NOMO-1 treated with dmso at 0.1 percent for 144 hours (cell line): ENCODE data around the gene PAQR9.

Experiments used
- DNase-seq: peaks from one replicate; lab custom pipeline; 2025; ENCODE audit not compliant: unreplicated experiment; lab: John Stamatoyannopoulos, UW

The PAQR9 gene

DNA sequence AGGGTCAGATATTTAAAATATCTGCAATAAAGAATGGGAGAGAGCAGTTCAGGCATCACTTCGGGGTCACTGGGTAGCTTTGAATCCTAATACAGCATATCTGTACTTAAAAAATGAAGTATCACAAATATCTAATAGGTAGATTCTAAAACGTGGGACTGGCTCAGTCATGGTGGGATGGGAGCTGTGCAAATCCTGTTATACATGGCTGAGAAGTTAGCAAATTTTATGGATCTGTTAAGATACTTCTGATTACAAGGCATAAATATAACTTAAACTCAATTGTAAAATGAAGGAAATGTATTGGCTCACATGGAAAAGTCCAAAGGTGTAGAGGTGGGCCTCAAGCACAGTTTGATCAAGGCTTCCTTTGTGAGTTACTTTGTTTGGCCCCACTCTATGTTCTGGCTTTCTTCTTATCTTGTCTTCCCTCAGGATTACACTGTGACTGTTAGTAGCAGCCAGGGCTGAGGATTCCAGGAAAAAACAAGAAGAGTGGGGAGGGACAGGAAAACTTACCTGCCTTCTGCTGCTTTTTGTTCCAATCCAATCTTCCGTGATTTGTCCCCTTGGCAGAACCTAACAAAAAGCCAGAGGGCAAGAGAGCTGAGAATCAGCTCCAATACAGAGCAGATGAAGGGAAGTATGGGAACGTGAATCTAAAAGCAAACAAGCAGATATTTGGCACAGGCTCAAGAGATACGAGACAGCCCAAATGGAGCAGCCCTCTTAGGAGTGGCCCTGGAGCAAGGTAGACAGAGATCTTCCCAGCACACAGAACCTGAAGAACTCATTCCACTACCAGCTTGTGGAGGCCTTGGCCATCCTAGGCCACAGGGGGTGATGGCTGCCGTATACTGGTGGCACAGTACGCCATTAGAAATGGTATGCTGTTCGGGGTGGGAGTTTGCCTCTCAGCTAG, 10.9 kb downstream of the PAQR9 start:
- DNase-seq: no peak

DNA sequence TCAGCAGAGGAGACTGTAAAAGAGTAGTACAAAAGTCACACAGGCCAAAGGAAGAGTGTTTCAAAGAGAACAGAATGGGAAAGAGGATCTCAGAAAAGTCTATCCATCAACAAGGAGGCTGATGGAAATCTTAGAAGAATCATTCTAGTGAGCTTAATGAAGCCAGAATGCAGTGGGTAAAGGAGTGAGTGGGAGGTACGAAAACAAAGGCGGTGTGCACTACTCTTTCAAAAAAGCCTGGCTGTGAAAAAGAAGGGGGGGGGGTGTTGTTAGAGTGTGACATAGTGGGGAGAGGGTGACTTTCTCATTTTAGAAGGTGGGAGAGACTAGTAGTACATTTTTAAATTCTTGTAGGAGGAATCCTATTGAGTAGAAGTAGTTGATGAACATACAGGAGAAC, 11.7 kb downstream of the PAQR9 start:
- no peak for DNase-seq

DNA sequence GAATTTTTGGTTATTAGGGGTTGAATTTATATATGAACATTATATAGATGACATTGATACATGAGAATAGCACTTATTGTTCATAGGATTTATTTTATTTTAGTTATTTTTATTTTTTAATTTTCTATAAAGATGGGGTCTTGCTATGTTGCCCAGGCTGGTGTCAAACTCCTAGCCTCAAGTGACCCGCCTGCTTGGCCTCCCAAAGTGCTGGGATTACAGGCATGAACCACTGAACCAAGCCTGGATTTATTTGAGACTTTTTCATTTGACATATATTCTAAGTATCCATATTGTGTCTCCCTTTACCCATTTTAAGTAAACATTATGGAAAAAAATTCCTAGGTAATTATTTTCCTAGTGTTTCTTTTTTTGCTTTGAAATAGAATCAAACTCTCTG, 12.5 kb downstream of the PAQR9 start:
- DNase-seq: no peak

GRCh38 chr3:142947799-142948575, 15.5 kb downstream of the PAQR9 start:
- no peak for DNase-seq

GRCh38 chr3:142947352-142947751, 16.1 kb downstream of the PAQR9 start:
- DNase-seq: no peak

DNA sequence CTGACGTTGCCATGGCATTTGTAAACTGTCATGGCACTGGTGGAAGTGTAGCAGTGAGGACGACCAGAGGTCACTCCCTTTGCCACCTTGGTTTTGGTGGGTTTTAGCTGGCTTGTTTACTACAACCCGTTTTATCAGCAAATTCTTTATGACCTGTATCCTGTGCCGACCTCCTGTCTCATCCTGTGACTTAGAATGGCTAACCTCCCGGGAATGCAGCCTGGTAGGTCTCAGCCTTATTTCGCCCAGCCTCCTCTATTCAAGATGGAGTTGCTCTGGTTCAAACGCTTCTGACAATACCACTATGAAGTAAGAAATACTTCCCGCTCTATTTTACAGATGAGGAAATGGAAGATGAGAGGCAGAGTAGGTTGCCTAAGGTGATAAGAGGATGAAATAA, 16.6 kb downstream of the PAQR9 start:
- no peak for DNase-seq

GRCh38 chr3:142945023-142945422, 18.5 kb downstream of the PAQR9 start:
- no peak for DNase-seq

- no peak for DNase-seq
Measured at GRCh38 chr3:142944342-142944741, 19.1 kb downstream of the PAQR9 start.

GRCh38 chr3:142943870-142944269, 19.6 kb downstream of the PAQR9 start:
- no peak for DNase-seq

GRCh38 chr3:142943349-142943748, 20.1 kb downstream of the PAQR9 start:
- DNase-seq: no peak

DNA sequence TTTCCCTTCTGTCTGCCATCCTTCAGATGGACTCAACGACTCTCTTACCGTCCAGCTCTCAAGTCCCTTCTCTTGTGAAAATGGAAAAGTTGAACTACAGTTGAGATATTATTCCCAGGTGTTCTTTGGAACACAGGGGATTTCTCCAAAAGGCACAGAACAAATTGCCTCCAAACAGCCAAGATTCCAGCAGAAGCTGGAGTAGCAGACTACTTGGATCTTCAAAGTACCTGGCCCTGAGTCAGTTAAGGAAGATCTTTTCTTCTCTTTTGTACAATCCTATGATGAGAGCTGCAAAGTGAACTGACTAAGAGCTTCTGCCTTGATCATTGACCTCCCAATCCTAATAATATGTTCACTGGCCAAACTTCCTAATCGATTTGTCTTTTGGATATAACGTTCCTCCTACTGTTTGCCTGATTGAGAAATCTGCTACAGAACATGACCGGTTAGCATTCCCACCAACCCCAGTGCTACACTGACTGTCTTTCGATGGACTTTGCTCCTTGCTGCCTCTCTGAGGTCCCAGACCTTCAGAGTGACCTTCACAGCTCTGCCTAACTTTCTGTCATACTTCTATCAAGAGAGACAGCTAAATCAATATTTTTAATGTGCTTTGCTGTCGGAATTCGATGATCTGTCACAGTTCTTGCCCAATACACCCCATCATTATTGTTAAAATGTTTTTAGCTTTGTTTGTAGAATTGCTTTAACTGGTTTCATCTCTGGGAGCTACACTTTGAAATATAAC, 21.9 kb downstream of the PAQR9 start:
- DNase-seq: no peak

DNA sequence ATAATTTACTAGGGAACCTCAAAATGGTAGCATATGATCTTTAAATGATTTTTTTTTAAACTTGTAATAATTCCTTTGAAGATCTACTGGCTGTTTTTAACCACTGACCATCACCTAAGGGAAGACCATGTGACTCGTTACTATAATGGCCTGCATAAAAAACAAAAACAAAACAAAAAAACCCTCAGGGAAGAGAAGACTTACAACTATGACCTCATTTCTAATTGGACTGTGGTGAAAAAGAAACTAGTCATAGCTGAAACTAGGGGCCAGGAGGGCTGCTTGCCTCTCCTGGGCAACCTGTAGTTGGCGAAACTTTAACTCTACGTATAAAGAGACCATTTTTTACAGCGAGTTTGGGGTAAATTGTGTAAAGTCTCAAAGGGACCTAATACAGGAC, 23.0 kb downstream of the PAQR9 start:
- DNase-seq: no peak

GRCh38 chr3:142940000-142940399, 23.5 kb downstream of the PAQR9 start:
- DNase-seq: no peak

GRCh38 chr3:142935963-142936362, 27.5 kb downstream of the PAQR9 start:
- no peak for DNase-seq

DNA sequence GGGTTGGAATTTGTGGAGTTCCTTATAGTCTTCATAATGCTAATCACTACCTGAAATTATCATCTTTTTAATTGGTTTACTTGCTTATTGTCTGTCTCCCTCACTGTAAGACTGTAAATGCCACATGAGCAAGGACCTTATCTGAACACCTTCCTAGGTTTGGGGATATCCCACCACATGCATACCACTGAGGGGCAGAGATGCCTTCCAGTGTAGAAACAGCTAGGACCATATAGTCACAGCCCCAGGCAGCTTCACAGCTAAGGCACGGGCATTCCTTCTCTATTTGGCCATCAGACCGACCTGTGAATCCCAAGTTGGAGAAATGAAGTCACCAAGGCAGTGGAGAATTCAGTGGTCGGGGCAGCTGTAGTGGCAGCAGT, 28.6 kb downstream of the PAQR9 start:
- no peak for DNase-seq

GRCh38 chr3:142934128-142934886, 29.2 kb downstream of the PAQR9 start:
- no peak for DNase-seq

DNA sequence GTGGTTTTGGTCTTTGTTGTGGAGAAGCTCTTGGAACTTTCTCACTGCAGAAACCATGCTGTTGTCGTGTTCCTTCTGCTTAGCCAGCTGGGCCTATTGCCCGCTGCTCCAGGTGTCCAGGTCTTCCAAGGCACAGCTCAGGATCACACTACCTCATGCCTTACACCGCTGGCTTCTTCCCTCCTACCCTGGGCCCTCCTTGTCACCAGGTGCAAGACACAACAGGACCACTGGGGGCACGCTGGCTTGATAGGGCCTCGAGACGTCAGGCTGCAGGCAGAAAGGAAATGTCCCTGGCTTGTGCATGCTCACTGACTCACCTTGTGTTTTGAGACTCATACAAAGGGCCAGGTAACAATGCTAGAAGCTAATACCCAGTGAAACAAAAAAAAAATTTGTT, 32.3 kb downstream of the PAQR9 start:
- DNase-seq: no peak

DNA sequence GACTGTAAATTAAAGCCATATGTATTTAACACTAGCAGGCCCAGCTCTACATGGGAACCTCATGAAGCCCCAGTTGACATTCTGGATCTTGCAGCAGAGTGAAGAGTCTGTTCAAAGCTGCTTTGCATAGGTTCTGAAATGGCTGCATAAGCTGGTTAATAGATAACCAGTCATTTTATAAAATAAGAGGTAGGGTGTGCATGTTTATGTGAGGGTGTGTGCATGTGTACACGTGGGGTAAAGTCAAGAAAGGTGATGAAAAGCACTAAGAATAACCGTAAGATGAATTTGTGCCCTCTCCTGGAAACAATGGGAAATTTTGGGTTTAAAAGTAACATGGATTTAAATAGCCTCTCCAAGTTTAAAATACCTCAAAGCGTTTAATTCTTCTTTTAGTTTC, 33.0 kb downstream of the PAQR9 start:
- no peak for DNase-seq

- no peak for DNase-seq
Measured at GRCh38 chr3:142929890-142930289, 33.6 kb downstream of the PAQR9 start.

GRCh38 chr3:142929109-142929508, 34.4 kb downstream of the PAQR9 start:
- DNase-seq: peak; percentile 75
